Left kidney (tissue), 2 donors: Measurements from ENCODE around the gene ZNFX1. TPM values are rescaled to one million over a fixed set of nuclear protein-coding genes. Genes with fewer than 3 reads are reported as not detected.
A peak's percentile ranks its signal among the peaks of the same experiment; 100 is the strongest.
"Not testable (repeated sequence)": the region's sequence is repeated elsewhere in the genome, so short reads cannot be mapped to it uniquely, and the experiment has no call there.

Source experiments
- DNase-seq: peaks from one replicate; pipeline ENCODE4 v3.0.0-alpha.2; 2013
- polyA plus RNA-seq: library from polyadenylated mRNA; unstranded; fragments of 120-200 nt; gene quantifications from one replicate; pipeline ENCODE4 v1.2.1, GENCODE V29; 2013; ENCODE audit not compliant: insufficient read length

The ZNFX1 gene
- polyA plus RNA-seq, 1 donor: 17.7 TPM

GRCh38 chr20:49216991-49217578 lies 60.8 kb downstream of the ZNFX1 start:
- DNase-seq: peak; percentile 94

- no peak for DNase-seq
These were observed 62.6 kb downstream of the ZNFX1 start for GRCh38 chr20:49215232-49215631.

- no peak for DNase-seq
These were observed 63.3 kb downstream of the ZNFX1 start for GRCh38 chr20:49214571-49214970.

DNA sequence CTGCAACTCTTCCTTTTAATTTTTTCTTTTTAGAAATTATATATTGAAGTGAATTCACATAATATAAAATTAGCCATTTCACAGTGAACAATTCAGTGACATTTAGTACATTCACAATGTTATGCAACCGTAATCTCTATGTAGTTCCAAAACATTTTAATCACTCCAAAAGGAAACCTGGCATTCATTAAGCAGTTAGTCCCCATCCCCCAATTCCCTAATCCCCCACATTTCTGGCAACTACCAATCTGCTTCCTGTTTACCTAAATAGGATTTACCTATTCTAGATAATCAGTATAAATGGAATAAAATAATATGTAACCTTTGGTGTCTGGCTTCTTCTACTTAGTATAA lies 67.1 kb downstream of the ZNFX1 start:
- no peak for DNase-seq

DNA sequence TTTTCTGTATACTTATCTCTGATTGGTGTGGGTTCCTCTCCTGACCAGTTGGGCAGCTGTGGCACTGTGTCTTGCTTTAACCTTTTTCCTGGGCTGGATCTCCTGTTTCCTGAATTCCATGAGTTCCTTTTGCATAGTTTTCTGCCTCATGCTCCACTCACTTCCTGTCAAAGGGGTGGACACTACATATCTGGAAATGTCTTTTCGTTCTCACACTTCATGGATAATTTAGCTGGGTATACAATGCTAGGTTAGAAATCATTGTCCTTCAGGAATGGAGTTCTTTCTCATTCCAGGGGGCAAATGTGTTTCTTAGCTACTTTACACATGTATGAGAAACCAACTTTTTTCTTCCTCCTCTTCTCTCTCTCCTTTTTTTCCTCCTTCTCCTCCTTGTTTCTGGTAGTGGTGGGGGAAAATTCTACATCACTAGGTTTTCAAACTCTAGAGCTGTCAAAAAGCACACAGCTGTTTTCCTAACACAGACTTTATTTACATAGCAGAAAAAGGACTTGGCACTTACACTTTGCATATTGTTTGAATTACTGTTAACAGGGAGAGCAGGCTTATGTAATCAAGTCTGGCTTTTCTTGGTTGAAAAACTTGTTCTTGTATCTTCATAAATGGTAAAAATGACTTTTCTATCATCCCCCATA lies 67.6 kb downstream of the ZNFX1 start:
- DNase-seq: no peak

- DNase-seq: no peak
These were observed 70.8 kb downstream of the ZNFX1 start for GRCh38 chr20:49207076-49207475.

- no peak for DNase-seq
These were observed 74.1 kb downstream of the ZNFX1 start for GRCh38 chr20:49203746-49204145.

- DNase-seq: no peak
These were observed 74.8 kb downstream of the ZNFX1 start for GRCh38 chr20:49203011-49203410.

GRCh38 chr20:49199729-49200293 lies 78.0 kb downstream of the ZNFX1 start:
- no peak for DNase-seq

DNA sequence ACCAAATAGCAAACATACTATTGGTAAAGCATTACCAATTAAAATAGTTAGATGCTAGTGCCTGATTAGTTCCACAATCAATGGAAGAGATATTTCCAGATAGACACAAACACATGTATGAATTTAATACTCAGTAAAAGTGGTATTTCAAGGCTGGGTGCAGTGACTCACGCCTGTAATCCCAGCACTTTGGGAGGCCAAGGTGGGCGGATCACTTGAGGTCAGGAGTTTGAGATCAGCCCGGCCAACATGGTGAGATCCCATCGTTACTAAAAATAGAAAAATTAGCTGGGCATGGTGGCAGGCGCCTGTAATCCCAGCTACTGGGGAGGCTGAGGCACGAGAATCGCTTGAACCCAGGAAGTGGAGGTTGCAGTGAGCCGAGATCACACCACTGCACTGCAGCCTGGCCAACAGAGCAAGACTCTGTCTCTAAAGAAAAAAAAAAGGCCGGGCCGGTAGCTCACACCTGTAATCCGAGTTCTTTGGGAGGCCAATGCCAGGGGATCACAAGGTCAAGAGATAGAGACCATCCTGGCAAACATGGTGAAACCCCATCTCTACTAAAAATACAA lies 84.8 kb downstream of the ZNFX1 start:
- DNase-seq: not testable (repeated sequence)

Other genes starting within 250 kb of the ZNFX1 start
- gene CSE1L, start 231.7 kb downstream of the ZNFX1 start, polyA plus RNA-seq: 130 TPM
- gene STAU1, start 89.7 kb downstream of the ZNFX1 start, polyA plus RNA-seq: 118 TPM
- gene DDX27, start 58.6 kb downstream of the ZNFX1 start, polyA plus RNA-seq: 48.4 TPM
- 0.85 TPM for gene KCNB1, start 204.6 kb upstream of the ZNFX1 start, polyA plus RNA-seq